Fibroblast of gingiva (primary cell): ENCODE measurements around the gene LAMTOR5.
"Not testable (repeated sequence)": the region's sequence is repeated elsewhere in the genome, so short reads cannot be mapped to it uniquely, and the experiment has no call there.

Source experiments
- DNase-seq: peaks from one replicate; pipeline ENCODE4 v3.0.0-alpha.2; 2011; ENCODE audit warnings: low read depth

LAMTOR5 gene

DNA sequence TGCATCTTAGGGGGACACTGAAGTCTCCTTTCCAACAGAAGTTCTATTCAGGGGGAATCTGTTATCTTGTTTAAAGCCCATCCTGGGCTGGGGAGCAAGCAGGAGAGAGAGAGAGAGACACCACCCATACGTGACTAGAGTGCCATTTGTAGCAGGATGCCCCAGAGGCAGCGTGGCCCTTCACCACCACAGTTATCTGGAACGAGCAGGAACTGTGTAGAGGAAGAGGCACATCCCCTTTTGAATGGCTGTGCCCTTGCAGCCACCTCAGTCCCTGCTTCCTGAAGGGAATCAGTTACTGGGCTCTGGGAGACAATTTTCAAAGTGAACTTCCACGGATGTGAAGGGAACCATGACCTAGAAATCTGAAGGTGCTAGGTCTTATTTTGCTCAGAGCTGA lies 19.4 kb upstream of the LAMTOR5 start:
- DNase-seq = no peak

DNA sequence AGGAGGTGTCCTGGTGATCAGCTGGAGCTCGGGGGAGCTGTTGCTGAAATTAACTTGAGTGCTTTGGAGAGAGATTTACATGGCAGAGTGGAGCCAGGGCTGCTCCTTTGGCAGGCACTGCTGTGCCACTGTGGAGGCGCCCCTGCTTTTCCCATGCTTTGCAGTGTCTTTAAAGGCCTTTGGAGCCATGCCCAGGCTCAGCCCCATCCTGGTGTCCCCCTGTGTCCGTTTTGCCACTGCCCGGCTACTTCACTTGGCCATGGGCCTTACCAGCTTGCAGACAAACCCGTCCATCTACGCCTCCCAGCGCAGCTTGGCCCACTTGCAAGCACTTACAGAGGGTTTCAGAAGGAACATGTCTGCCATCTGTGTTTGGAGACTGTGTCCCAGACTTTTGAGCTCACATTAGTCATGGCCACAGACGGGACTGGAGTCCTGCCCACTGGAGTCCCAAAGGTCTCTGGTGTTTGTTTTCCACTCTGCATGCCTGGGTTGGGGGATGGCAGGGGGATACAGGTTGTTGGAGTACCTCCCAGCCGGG lies 18.2 kb upstream of the LAMTOR5 start:
- peak; percentile 40 for DNase-seq

DNA sequence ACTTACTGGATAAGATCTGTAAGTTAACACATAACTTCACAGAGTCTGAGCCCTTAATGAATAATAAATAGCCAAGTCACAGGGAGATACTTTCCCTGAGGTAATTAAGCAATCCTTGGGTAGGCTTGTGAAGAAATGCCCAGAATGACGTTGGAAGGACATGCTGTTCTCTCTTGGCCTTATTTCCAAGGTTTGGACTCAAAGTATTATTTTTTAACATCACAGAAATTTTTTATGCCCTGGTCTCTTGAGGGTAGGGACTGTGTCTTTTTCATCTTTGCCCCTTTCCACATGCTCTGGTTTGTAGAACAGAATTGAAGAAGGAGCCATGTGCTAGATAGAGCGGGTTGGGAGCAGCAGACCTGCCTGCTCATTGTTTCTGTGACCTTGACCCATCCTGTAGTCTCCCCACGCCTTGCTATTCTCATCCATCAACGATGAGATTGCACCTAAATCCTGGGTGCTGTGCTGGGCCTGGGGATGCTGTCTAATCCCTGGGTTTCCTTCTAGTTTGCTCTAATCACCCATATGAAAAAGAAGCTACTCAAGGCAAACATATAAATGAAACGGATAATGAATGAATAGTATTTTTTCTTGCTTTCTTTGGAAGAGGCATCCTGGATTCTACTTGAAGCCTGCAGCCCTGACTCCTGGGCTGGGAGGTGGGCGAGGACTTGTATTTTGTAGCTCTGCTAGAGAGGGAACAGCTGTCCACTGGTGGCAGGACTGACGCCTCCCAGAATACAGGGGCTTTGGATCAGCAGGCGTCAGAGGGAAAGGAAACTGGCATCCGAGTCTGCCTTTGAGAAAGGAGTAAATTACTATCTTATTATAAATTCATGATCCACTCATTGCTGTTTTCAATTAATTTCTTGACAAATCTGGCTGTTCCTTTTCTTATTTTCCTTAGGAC lies 17.5 kb upstream of the LAMTOR5 start:
- DNase-seq = peak; percentile 75

DNA sequence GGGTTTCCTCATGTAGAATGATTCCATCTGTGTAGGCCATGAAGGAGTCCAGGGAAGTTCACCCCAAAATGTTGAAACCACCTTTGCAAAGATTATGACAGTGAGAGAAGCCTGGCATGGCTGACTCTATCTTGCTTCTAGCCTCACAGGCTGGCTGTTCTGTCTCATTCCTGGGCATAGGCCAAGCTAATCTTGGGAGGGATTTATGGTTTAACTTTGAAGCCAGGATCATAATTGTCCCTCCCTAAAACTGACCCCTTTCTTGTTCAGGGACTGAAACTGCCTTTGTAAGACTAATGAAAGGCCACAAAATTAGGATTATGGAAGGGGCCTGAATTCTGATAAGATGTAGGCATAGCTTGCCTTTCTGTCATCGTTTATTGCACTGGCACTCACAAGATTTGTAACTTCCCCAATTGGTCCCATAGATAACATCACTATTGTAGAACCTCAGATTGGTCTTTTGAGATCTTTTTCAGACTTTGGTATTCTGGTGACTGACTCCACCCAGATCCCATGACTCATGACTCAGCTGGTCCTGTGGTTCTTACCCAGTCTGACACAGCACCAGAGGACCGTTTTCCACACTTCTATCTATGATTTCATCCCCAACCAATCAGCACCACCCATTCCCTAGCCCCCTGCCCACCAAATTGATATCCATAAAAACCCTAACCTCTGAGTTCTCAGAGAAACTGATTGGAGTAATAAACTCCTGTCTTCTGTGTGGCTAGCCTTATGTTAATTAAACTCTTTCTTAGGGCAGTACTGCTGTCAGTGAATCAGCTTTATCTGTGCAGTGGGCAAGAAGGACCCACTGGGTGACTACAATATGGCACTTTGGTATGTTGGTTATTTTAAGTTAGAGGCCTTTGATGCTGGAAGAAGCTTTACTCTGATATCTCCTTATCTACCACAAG lies 13.6 kb upstream of the LAMTOR5 start:
- peak; percentile 41 for DNase-seq

DNA sequence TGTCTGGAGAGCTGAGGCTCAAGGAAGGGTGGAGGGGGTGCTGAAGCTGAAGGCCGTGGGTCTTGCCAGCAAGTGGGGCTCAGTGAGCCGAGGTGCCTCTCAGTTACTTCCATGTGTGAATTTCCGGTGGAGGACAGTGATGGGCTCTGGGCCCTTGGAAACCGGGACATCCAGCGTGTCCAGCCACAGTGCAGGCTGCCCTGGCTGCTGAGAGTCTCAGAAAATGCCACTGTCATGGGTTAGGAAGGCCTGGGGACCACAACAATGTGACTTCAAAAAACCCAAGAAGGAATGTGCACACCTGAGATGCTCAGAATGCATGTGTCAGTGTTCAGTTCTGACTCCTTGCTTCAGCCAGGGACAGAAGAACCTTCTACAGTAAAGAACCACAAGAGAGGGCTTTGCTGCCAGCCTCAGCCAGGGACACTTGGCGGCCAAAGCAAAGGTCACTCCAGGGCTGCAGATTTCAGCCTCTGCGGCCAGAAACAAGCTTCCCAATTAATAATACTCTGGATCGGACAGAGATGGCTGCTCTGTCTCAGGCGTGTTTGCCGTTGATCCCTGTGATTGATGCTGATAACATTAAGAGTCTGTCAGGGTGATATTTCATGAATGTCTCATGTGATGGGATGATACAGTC lies 12.6 kb upstream of the LAMTOR5 start:
- DNase-seq = no peak

DNA sequence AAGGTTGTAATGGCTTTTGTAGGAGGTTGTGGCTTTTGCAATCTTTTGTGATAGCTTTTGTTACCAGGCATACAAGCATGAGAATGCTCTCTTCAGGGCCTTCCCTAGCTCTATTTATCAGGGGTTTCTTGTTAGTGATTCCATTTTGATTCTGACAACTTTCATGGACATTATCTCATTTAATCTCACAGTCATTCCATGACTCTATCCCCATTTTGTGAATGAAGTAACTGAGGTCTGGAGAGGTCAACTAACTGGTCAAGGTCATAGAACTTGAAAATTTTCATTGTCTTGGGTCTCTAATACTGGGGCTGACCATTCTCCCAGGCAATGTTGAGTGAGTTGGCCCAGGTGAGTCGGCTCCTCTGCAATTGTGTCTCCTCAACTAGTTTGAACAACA lies 11.2 kb upstream of the LAMTOR5 start:
- DNase-seq = no peak

DNA sequence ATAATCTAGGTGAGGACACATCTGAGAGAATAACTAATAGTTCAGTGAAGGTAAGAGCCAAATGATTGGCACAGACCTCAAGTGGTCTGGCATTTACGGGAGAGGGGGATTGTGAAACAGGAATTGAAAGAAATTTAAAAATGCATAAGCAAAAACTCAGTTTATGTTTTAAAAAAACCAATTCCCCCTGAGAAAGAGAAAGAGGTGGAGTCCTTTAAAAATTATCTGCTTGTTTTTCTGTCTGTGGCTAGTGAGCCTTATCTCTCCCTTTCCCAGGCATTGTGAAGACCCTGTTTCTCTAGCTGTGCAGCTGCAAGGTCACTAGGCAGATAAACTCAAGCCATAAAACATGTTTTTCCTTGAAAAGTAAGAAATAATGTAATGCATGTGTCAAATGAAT lies 5.6 kb upstream of the LAMTOR5 start:
- DNase-seq = not testable (repeated sequence)

DNA sequence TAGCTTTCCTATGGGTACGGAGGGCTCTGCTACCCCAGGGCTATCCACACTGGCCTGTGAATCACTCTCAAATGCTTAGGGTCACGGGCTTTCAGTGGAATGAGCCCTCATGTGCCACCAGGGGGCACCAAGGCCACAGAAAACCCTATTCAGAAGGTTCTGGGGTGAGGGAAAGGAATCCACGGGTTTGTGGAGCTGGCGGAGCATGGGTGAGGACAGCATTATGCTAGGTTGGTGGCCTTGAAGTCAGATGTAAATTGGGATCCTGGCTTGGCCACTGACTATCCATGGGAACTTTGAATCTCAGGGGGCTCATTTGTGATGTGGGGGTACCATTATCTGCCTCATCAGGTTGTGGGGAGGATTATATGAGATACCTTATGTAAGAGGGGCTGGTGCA lies 5.1 kb upstream of the LAMTOR5 start:
- DNase-seq = peak; percentile 55

DNA sequence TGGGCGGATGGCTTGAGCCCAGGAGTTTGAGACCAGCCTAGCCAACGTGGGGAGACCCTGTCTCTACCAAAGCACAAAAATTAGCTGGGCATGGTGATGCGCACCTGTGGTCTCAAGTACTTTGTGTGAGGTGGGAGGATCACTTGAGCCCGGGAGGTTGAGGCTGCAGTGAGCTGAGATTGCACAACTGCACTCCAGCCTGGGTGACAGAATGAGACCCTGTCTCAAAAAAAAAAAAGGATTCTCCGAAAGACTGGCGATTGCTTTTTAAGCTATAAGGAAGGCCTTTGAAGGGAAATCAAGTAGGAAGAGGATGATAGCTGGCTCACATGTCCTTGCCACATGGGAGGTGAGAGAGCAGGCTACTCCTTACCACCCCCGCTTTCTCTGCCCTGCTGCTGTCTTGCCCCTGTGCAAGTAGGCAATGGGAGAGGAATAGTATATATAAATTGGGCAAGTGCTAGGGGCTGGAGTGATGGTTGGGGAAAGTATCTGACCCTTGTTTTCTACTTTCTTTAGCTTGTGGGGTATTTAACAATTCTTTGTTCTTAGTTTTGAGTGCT lies 3.8 kb upstream of the LAMTOR5 start:
- DNase-seq = no peak

DNA sequence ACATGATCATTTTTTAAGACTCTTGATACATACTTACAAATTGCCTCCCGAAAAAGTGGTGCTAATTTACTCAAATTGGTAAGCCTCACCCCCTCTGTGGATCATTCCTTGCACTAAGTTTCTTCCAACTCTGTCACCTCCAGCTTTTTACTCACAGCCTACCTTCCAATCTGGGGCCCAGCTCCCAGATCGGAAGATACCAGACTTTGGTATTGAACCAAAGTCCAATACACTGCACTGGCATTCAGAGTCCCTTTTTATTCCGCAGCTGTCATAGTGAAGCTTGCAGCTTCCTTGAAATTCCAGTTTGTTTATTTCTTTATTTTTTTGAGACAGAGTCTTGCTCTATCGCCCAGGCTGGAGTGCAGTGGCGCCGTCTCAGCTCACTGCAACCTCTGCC lies 1.8 kb upstream of the LAMTOR5 start:
- no peak for DNase-seq

DNA sequence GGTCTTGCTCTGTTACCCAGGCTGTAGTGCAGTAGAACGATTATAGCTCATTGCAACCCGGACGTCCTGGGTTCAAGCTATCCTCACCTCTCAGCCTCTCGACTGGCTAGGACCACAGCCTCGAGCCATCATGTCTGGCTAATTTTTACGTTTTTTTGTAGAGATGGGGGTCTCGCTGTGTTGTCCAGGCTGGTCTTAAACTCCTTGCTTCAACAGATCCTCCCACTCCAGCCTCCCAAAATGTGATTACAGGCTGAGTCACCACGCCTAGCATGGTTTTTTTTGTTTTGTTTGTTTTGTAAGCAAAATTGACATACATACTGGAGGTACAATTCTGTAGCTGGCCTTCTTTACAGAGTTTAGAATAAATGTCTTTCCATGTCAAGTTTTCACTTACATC lies 994 bp upstream of the LAMTOR5 start:
- DNase-seq = no peak

DNA sequence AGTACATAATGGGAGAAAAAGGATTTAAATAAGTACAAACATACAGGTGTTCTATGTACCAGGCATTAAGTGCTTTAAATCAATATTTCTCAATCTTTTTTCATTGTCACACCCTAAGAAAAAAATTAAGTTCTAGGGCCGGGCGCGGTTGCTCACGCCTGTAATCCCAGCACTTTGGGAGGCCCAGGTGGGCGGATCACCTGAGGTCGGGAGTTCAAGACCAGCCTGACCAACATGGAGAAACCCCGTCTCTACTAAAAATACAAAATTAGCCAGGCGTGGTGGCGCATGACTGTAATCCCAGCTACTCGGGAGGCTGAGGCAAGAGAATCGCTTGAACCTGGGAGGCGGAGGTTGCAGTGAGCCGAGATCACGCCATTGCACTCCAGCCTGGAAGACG lies 1.1 kb downstream of the LAMTOR5 start:
- not testable (repeated sequence) for DNase-seq

DNA sequence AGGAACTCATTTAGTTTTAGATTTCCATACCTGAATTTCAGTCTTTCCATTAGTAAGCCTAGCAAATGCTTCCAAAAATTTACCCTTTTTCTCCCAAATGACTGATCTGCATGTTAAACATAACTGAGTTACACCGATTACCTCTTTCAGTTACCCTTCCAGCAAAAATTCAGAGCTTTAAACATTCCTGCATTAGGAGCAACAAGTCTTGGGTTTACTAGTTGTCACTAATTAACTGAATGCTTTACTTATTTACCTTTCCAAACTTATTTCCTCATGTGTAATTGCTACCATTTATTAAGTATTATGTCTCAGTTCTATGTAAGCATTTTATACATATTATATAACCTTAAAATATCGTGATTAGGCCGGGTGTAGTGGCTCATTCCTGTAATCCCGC lies 3.1 kb downstream of the LAMTOR5 start:
- DNase-seq = no peak

DNA sequence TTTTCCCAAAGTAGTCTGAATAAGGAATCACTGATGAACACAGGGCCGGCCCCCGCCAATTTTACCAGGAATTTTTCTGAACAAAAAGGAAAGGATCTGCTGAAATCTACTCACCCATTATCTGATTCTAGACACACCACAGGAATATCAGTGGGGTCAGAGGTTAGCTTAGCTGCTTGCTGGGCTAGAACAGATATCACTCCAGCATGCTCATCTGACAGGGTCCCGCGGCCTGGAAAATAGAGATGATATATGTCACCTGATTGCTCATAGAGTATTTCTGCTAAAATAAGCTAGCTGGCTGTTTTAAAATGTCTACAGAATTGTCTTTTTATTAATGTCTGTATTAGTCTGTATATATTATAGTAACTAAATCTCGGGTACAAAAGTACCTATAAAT lies 3.7 kb downstream of the LAMTOR5 start:
- no peak for DNase-seq

DNA sequence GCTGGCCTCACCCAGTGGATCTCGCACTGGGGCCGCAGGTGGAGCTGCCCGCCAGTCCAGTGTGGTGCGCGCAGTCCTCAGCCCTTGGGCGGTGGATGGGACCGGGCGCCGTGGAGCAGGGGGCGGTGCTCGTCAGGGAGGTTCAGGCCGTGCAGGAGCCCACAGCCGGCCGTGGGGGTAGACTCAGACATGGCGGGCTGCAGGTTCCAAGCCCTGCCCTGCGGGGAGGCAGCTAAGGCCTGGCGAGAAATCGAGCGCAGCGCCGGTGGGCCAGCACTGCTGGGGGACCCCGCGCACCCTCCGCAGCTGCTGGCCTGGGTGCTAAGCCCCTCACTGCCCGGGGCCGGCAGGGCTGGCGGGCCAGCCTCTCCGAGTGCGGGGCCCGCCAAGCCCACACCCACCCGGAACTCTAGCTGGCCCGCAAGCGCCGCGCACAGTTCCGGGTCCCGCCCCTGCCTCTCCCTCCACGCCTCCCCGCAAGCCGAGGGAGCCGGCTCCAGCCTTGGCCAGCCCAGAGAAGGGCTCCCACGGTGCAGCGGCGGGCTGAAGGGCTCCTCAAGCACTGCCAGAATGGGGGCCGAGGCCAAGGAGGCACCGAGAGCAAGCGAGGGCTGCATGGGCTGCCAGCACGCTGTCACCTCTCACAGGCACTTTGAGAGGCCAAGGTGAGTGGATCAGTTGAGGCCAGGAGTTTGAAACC lies 11.1 kb downstream of the LAMTOR5 start:
- DNase-seq = not testable (repeated sequence)

DNA sequence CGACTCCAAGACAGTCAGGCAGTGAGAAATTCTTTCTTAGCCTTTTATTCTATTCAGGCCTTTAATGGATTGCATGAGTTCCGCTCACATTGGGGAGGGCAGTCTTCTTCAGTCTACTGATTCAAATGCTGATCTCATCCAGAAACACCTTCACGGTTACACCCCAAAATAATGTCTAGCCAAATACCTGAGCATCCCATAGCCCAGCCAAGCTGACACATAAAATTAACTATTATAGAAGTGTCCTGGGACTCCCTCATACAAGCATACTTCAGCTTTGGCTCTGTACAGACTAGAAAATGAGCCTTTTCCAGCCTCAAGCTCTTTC lies 13.0 kb downstream of the LAMTOR5 start:
- no peak for DNase-seq

DNA sequence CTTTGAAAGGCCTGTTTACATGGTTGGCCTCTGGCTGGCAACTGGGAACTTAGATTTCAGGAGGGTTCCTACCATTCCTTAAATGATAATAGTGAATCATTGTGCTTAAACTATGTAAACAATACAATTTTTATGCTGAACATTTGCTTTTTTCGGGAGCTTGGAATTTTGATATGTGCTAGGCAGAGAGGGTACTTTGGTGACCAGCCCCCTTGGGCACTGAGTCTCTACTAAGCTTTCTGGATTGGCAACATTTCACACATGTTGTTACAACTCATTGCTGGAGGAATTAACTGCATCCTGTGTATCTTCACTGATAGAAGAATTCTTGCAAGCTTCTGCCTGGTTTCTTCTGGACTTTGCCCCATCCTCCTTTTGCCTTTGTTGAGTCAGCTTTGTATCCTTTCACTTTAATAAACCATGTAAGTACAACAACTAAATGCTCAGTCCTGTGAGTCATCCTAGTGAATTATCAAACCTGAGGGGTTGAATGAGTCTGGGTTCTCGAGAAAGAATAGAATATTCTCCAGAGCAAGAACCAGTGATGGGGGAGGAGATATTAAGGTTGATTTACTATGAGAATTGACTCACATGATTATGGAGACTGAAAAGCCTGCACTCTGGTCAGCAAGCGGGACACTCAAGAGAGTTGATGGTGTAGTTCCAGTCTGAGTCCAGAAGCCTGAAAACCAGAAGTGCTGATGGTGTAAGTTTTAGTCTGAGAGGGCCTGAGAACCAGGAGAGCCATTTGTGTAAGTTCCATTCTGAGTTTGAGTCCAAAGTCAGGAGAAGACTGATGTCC lies 13.6 kb downstream of the LAMTOR5 start:
- peak; percentile 88 for DNase-seq

DNA sequence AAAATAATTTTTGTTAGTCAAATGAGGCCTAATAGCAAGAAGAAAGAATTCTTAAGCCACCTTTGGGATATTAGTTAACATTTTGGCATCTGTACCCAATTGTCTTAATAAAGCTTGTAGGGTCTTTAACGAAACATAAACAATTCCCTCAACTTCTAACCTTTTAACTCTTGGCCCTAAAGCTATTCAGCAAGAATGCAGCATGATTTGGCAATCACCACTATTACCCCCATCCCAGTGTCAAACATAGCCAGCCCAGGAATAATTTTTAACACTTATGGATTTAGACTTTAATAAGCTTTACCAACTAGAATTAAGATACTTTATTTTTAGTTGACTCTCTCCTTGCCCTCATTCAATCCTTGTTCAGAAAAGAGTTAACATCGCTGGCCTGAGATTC lies 14.2 kb downstream of the LAMTOR5 start:
- no peak for DNase-seq

DNA sequence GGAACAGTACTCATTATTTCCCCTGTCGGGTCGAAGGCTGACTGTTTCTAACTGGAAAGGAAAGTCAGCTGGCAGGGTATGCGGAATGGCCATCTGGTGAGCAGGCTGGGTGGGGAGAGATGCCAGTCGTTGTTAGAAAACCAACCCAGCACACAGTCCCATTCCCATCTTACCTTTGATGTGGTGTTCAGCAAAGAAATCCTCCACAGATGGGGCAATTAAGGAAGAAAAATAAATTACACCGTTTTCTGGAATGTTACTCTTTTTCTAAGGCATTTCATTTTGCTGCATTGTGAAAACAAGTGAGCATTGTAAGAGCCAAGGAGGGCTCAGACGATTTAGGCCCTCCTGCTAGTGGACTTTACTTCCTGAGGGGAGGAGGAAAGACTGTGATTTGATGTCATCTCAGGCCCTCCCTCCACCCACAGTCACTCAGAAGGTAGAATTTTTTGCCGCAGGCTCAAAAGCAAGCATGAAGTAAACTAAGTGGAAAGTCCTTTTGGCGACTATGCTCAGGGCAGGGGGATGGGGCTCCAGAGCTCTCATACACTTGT lies 16.7 kb downstream of the LAMTOR5 start, which contains the start of gene SLC16A4:
TSS of gene SLC16A4 (minus strand) at position 335 of the 554 bp plus-strand sequence. CDS start 1,703 bp downstream, outside the sequence.
- peak; percentile 91 for DNase-seq

DNA sequence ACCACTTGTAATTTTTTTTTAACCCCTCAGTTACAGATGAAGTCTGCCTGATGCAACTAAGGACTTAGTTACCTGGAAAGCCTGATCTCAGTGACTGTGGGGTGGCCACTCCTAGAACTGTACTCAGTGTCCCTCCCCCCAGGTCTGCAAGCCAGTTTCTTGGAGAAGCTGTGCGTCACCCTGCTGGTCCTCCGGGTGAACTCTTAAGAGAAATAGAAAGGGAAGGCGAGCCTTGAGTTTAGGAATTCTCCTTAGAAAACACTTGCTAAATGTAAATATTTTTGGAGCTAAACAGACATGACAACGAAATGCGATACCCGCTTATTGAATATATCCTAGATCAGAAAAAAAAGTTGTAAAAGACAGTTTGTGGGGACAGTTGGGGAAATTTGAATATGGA lies 17.4 kb downstream of the LAMTOR5 start:
- DNase-seq = peak; percentile 82
